Neural crest cell (in vitro differentiated cells): Measurements from ENCODE around the gene CENPX. TPM values are rescaled to one million over a fixed set of nuclear protein-coding genes. Genes with fewer than 3 reads are reported as not detected.

ENCODE experiments used
- DNase-seq: peaks from one replicate; pipeline ENCODE4 v3.0.0; 2021; ENCODE audit warnings: low read depth, mixed read lengths, low spot score
- H3K27ac Mint-ChIP-seq: one replicate; pipeline ENCODE4 v1.8.0; 2021; ENCODE audit warnings: mild to moderate bottlenecking, mixed read lengths; ENCODE audit not compliant: unreplicated experiment
- H3K27me3 Mint-ChIP-seq: 2 replicates; pipeline ENCODE4 v1.8.0; 2021; ENCODE audit warnings: low read depth, mild to moderate bottlenecking, mixed read lengths
- H3K36me3 Mint-ChIP-seq: 2 replicates; pipeline ENCODE4 v1.8.0; 2021; ENCODE audit warnings: low read depth, mild to moderate bottlenecking, mixed read lengths
- H3K4me1 Mint-ChIP-seq: 2 replicates; pipeline ENCODE4 v1.8.0; 2021; ENCODE audit warnings: mixed read lengths
- H3K4me3 Mint-ChIP-seq: one replicate; pipeline ENCODE4 v1.8.0; 2021; ENCODE audit warnings: mild to moderate bottlenecking, mixed read lengths
- H3K9me3 Mint-ChIP-seq: 2 replicates; pipeline ENCODE4 v1.8.0; 2021; ENCODE audit warnings: mixed read lengths
- CTCF ChIP-seq: fragments of 200-600 bp; sonication (generic); conservative IDR thresholded peaks from 2 replicates; pipeline ENCODE4 v1.5.0; 2021; ENCODE audit warnings: antibody characterized with exemption, mild to moderate bottlenecking
- total RNA-seq: library from RNA; stranded (reverse); gene quantifications from 2 replicates; pipeline ENCODE4 v1.2.1, GENCODE V29; 2021

The CENPX gene
- total RNA-seq, 1 donor from 2014 or later, result 135 TPM

- no peak for DNase-seq
- H3K4me1 Mint-ChIP-seq, result peaks cover 17% of the 10 kb centered on the region
- TF ChIP-seq CTCF, result no peak
- no peak overlapping the region for H3K27ac Mint-ChIP-seq
- no peaks in the 10 kb centered on the region for H3K9me3 Mint-ChIP-seq
- no peaks in the 10 kb centered on the region for H3K27me3 Mint-ChIP-seq
- no peaks in the 10 kb centered on the region for H3K36me3 Mint-ChIP-seq
- H3K4me3 Mint-ChIP-seq, result no peak overlapping the region
Measured at GRCh38 chr17:82004517-82005455, 17.9 kb downstream of the CENPX start.

- no peaks in the 10 kb centered on the region for H3K36me3 Mint-ChIP-seq
- no peak overlapping the region for H3K4me3 Mint-ChIP-seq
- H3K27me3 Mint-ChIP-seq, result no peaks in the 10 kb centered on the region
- no peak for TF ChIP-seq CTCF
- H3K9me3 Mint-ChIP-seq, result no peaks in the 10 kb centered on the region
- DNase-seq, result no peak
- H3K4me1 Mint-ChIP-seq, result peaks cover 17% of the 10 kb centered on the region
- no peak overlapping the region for H3K27ac Mint-ChIP-seq
Measured at GRCh38 chr17:82003411-82004381, 19.0 kb downstream of the CENPX start.

GRCh38 chr17:82001571-82002056 lies 21.1 kb downstream of the CENPX start:
- Mint-ChIP-seq H3K4me3 (no peak overlapping the region), H3K27ac (no peak overlapping the region), H3K36me3 (no peaks in the 10 kb centered on the region)

GRCh38 chr17:82000803-82001570 lies 21.7 kb downstream of the CENPX start:
- H3K36me3 Mint-ChIP-seq, result no peaks in the 10 kb centered on the region
- H3K9me3 Mint-ChIP-seq, result no peaks in the 10 kb centered on the region
- peaks cover 18% of the 10 kb centered on the region for H3K4me1 Mint-ChIP-seq
- DNase-seq, result no peak
- no peak for TF ChIP-seq CTCF
- no peak overlapping the region for H3K4me3 Mint-ChIP-seq
- no peaks in the 10 kb centered on the region for H3K27me3 Mint-ChIP-seq
- no peak overlapping the region for H3K27ac Mint-ChIP-seq

More at GRCh38 chr17:82001571-82002056, 21.1 kb downstream of the CENPX start:
- no peak for DNase-seq
- Mint-ChIP-seq H3K4me1 (peaks cover 22% of the 10 kb centered on the region), H3K9me3 (no peaks in the 10 kb centered on the region), H3K27me3 (no peaks in the 10 kb centered on the region)
- TF ChIP-seq CTCF, result no peak
